K562 treated with DMSO at 1 percent for 12 hours (cell line): ENCODE data around the gene ZNF324. TPM values are rescaled to one million over a fixed set of nuclear protein-coding genes. Genes with fewer than 3 reads are reported as not detected.

ENCODE experiments used
- total RNA-seq: library from RNA; unstranded; fragments of 300-600 nt; gene quantifications from 2 replicates; pipeline ENCODE4 v1.2.3, GENCODE V29; 2022; ENCODE audit not compliant: insufficient read depth

The ZNF324 gene
- total RNA-seq: 8.4 and 11.7 TPM in 2 replicates

GRCh38 chr19:58466760-58467589 lies at the start of gene ZNF324:
Gene ZNF324, plus strand, starts transcription at chr19:58467080. Its CDS starts 2,106 bp downstream, at chr19:58469186.

DNA sequence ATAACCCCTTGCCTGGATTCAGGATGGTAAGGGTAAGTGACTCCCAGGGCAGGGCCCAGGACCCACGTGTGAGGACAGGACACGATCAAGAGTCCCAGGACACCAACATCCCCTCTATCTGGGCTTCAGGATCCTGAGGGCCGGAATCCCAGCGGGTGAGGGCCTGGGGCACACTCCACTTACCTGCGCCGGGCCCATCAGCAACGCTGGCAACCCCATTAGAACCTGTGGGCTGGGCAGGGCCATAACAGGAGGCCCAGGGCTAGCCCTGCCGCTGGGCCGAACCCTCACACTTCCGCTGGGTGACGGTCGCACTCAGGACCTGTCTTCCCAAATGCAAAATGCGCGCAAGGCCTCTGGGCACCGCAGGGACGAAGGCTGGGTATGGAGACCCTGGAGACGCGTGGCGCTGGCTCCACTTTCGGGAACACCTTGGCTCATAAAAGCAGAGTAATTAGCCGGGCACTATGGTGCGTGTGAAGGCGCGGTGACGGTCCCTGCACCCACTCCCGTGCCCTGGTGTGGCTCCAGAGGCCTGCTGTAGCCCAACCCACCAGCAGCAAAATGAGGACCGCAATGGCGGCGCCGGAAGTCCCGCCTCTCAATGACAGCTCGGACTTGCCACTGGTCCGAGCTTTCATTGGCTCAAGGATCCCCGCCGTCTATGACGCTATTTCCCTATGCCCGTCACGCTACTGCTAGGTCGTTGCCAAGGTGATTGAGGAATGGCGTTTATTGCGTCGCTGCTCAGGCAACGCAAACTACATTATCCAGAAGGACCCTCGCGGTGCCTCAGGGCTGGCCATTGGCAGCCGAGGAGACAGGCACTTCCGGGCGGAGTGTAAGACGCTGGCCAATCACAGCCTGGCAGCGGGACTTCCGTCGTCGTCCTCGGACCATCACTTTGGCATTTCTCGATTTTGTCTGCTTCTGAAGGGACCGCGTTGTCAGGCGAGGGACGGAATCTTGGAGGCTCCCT lies 27.0 kb upstream of the ZNF324 start, which contains the start of gene ZNF132:
ZNF132 (minus strand) TSS at position 578 of the 979 bp plus-strand sequence; CDS start at position 246, 332 bp downstream.

DNA sequence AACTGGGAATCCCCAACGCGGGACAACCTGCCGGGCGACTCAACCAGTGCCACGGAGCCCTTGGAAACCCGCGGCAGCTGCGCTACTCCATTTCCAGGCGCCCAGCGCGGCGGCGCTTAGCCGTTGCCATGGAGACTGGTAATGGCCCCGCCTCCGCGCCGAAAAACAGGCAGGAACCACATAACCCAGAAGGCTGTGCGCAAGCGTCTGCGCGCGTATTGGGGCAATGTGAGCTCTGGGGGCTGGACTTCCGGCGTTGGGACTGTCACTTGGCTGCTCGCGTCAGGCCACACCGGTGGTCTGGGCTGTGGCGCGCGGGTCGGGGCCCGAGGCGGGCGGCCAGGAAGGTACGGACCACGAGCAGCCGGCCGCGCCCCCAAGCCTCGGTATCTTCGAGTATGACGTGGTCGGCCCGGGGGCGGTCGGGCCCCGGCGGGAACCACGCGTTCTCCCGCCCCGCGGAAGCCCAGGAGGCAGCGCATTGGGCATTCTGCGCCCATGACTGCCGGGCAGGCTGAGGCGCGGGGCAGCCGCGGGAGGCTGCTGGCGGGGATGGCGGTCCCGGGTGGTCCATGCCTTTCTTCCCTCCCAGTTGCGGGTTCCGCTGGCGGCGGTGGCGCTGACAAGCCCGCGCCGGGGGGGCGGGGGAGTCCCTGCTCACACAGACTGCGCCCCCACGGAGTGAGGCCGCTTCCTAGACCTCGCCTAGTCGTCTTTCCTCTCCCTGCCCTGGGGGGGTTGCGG lies 15.3 kb upstream of the ZNF324 start, which contains the start of gene ZNF324B:
ZNF324B (plus strand) TSS at position 265 of the 744 bp plus-strand sequence. CDS start 2,080 bp downstream, outside the sequence.

DNA sequence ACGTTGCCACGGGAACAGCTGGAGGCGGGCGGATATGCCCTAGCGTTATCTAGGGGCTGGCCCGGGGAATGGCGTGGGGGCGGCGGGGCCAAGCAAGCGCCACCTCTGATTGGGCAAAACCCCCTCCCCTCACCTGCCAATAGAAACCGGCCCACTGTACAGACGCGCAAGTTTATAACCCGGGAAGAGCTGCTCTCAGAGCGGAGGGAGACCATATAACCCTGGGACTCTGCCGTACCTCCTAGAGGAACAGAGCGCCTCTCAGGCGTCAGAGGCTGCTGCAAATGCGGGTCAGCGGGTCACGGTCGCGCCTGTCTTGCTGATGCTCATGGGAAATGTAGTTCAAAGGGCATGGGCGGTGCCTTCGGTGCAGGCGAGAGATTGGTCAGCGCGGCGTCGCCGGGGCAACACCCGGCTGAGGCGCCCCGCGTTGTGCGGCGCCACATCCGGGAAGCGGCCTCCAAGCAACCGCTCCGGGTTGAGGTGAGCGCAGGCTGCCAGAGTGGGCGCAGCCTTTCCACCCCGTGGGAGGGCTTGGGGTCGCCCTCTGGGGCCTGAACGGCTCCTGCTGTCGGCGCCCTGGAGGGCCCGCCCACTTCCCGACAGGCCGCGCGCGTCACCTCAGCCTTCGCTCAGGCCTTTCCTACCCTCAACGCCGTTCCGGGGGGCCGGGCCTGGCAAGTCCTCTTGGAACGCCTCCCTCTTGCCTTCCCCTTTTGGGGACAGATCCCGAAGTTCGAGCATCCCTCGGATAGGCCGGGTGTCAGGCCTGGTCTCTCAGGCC lies 9.0 kb downstream of the ZNF324 start, which contains the start of gene ZNF446:
ZNF446 (plus strand) TSS at position 639 of the 784 bp plus-strand sequence. CDS start 867 bp downstream, outside the sequence.

DNA sequence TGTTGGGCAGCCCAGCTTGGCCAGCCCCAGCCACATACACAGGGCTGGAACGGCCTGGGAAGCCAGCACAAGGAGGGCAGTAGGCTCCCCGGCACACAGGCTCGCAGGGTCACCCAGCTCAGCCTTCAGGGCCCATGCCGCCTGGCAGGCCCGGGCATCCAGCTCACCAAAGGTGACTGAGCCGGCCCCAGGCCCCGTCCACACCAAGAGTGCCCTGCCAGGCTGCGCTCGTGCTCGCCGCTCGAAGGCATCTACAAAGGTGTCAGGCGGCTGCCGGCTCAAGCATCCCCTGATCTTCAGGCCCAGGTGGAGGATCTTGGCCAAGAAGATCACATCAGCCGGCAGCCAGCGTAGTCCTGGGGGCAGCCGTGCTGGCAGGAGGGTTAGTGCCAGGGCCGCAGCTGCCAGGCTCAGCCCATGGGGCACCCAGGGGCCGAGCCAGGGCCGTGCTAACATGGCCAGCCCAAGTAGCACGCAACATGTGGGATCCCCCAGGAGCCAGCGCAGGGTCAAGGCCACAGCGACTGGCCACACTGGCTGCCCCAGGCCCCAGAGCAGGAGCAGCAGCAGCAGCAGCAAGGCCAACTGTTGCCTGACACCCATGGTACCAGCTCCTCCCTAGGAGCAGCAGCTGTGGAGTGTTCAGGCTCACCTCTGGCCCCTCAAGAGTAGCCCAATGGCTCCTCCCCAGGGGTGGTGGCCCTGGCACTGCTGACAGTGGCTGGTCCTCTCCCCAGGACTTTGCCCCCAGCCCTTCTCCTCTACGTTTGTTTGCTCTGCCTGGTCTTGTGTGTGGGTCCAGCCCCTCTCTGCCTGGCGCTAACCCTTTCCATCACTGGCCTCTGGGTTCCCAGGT lies 44.7 kb downstream of the ZNF324 start, which contains the start of gene SLC27A5:
SLC27A5 (minus strand) TSS at position 640 of the 856 bp plus-strand sequence; CDS start at position 603, 37 bp downstream.

DNA sequence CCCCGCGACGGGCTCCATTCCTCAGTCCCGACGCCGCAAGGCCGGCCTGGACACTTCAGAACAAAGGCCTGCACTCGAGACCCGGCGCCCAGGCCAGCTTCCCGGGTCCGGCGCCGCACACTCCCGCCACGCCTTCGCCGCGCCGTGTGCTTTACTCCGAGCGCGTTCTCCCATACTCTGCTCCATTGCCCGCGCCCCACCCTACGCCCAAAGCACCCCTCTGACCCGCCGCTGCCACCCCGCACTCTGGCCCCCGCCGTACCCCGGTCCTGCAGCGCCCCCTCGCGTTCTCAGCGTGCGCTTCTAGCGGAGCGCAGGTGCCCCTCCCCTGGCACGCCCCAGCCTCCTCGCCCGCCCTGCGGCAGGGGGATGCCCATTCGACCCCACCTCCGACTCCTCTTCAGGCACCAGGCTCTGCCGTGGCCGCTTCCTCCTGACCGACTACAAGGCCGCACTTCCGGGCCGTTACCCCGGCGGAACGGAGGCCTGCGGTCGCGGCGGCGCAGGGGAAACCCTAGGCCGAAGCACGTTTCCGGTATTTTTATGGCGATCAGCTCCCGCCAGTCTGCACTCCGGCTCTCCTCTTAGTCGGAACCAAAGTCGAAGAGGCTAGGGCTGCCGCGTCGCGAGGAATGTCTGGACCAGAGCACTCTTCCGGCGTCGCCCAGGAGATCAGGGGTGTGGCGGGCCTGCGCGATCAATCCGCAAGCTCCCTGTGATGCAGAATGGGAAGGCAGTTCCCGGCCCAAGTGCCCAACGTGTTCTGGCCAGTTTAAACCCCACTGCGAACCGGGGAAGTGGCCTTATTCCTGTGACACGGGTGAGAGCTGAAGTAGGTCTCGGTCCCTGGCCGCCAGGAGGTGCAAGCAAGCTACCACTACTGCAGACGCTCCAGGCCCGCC lies 52.7 kb downstream of the ZNF324 start, which contains the start of gene ZBTB45:
ZBTB45 (minus strand) TSS at position 456 of the 902 bp plus-strand sequence. CDS start 2,137 bp downstream, outside the sequence.

Other genes with a start within 250 kb of the ZNF324 start
- gene ZNF544, start 238.2 kb upstream of the ZNF324 start, total RNA-seq: 19.2 and 86.8 TPM in 2 replicates
- gene ZNF8, start 188.1 kb upstream of the ZNF324 start, total RNA-seq: 1.1 and 2.3 TPM in 2 replicates
- 88.3 and 106 TPM in 2 replicates for gene ERVK3-1, start 161.7 kb upstream of the ZNF324 start, total RNA-seq
- gene ZSCAN22, start 140.1 kb upstream of the ZNF324 start, total RNA-seq: 1.4 and 3.5 TPM in 2 replicates
- gene A1BG, start 113.6 kb upstream of the ZNF324 start, total RNA-seq: 45.3 and 79.2 TPM in 2 replicates
- 2.4 and 4.5 TPM in 2 replicates for gene ZNF497, start 104.3 kb upstream of the ZNF324 start, total RNA-seq
- 3.3 and 3.6 TPM in 2 replicates for gene ZNF837, start 86.0 kb upstream of the ZNF324 start, total RNA-seq
- 4,498 and 7,272 TPM in 2 replicates for gene RPS5, start 79.8 kb upstream of the ZNF324 start, total RNA-seq
- gene RNF225, start 71.4 kb upstream of the ZNF324 start, total RNA-seq: not detected in 2 replicates
- gene ZNF584, start 58.4 kb upstream of the ZNF324 start, total RNA-seq: 7.4 and 21.7 TPM in 2 replicates
- gene ZNF132, start 26.9 kb upstream of the ZNF324 start, total RNA-seq: 0.32 and 0.47 TPM in 2 replicates
- gene ZNF324B, start 15.5 kb upstream of the ZNF324 start, total RNA-seq: 1.8 and 5.1 TPM in 2 replicates
- gene ZNF446, start 9.3 kb downstream of the ZNF324 start, total RNA-seq: 8.1 and 13.6 TPM in 2 replicates
- gene SLC27A5, start 44.9 kb downstream of the ZNF324 start, total RNA-seq: 20.0 and 25.4 TPM in 2 replicates
- 11.0 and 15.4 TPM in 2 replicates for gene ZBTB45, start 52.7 kb downstream of the ZNF324 start, total RNA-seq
- 666 and 733 TPM in 2 replicates for gene TRIM28, start 77.0 kb downstream of the ZNF324 start, total RNA-seq
- gene CHMP2A, start 88.0 kb downstream of the ZNF324 start, total RNA-seq: 148 and 177 TPM in 2 replicates
- 113 TPM in 2 replicates for gene UBE2M, start 91.5 kb downstream of the ZNF324 start, total RNA-seq
- 9.7 and 16.9 TPM in 2 replicates for gene MZF1, start 106.3 kb downstream of the ZNF324 start, total RNA-seq